RWPE2 (cell line): Measurements from ENCODE around the gene CAPN10.

Source experiments
- ATAC-seq: fragments of 200-7000 bp; cut with Tn5 transposase; 3 replicates; pipeline ENCODE4 v1.9.1; 2021; ENCODE audit warnings: low read depth
- DNase-seq: peaks from one replicate; pipeline ENCODE4 v3.0.0-alpha.2; 2020; ENCODE audit warnings: low spot score
- H3K27ac ChIP-seq: fragments of 450-650 bp; 2 replicates; pipeline ENCODE4 v1.5.1; 2017; ENCODE audit warnings: mild to moderate bottlenecking; ENCODE audit not compliant: poor library complexity, severe bottlenecking
- H3K27me3 ChIP-seq: fragments of 250-450 bp; sonication (Bioruptor Pico); 2 replicates; pipeline ENCODE4 v1.5.1; 2021; ENCODE audit warnings: mild to moderate bottlenecking, moderate library complexity; ENCODE audit not compliant: insufficient read depth, poor library complexity, severe bottlenecking
- H3K36me3 ChIP-seq: fragments of 250-450 bp; sonication (Bioruptor Pico); 2 replicates; pipeline ENCODE4 v1.5.1; 2020; ENCODE audit warnings: low read depth, mild to moderate bottlenecking, moderate library complexity
- H3K4me1 ChIP-seq: fragments of 250-450 bp; sonication (Bioruptor Pico); 2 replicates; pipeline ENCODE4 v1.5.1; 2021; ENCODE audit warnings: mild to moderate bottlenecking, moderate library complexity; ENCODE audit not compliant: insufficient read depth, poor library complexity, severe bottlenecking
- H3K4me3 ChIP-seq: fragments of 250-450 bp; sonication (Bioruptor Pico); 2 replicates; pipeline ENCODE4 v1.5.1; 2021; ENCODE audit warnings: mild to moderate bottlenecking, moderate library complexity; ENCODE audit not compliant: severe bottlenecking
- H3K9me3 ChIP-seq: fragments of 250-450 bp; sonication (Bioruptor Pico); 2 replicates; pipeline ENCODE4 v1.5.1; 2021; ENCODE audit warnings: mild to moderate bottlenecking, moderate library complexity; ENCODE audit not compliant: severe bottlenecking
- CTCF ChIP-seq: fragments of 450-650 bp; IDR thresholded peaks from one replicate; pipeline ENCODE4 v1.5.1; 2017; ENCODE audit warnings: mild to moderate bottlenecking, moderate library complexity; ENCODE audit not compliant: poor library complexity, severe bottlenecking

Gene CAPN10

GRCh38 chr2:240602266-240603050 lies 15.9 kb downstream of the CAPN10 start:
- Histone ChIP-seq H3K27ac (no peak overlapping the region), H3K36me3 (no peaks in the 10 kb centered on the region), H3K27me3 (no peaks in the 10 kb centered on the region), H3K4me1 (no peaks in the 10 kb centered on the region), H3K4me3 (no peak overlapping the region), H3K9me3 (no peaks in the 10 kb centered on the region)
- ATAC-seq (no peak), DNase-seq (peak; percentile 38)
- no peak for TF ChIP-seq CTCF

GRCh38 chr2:240603081-240603835 lies 16.7 kb downstream of the CAPN10 start:
- Histone ChIP-seq H3K36me3 (no peaks in the 10 kb centered on the region), H3K27ac (no peak overlapping the region), H3K4me3 (no peak overlapping the region), H3K27me3 (no peaks in the 10 kb centered on the region), H3K4me1 (no peaks in the 10 kb centered on the region), H3K9me3 (no peaks in the 10 kb centered on the region)
- DNase-seq (peak; percentile 31), ATAC-seq (no peak)
- TF ChIP-seq CTCF, result no peak

- DNase-seq (peak; percentile 46), ATAC-seq (no peak)
- Histone ChIP-seq H3K4me1 (no peaks in the 10 kb centered on the region), H3K27ac (no peak overlapping the region), H3K27me3 (no peaks in the 10 kb centered on the region), H3K4me3 (no peak overlapping the region), H3K36me3 (no peaks in the 10 kb centered on the region), H3K9me3 (no peaks in the 10 kb centered on the region)
- TF ChIP-seq CTCF, result no peak
These were observed 17.3 kb downstream of the CAPN10 start for GRCh38 chr2:240603846-240604245.

DNA sequence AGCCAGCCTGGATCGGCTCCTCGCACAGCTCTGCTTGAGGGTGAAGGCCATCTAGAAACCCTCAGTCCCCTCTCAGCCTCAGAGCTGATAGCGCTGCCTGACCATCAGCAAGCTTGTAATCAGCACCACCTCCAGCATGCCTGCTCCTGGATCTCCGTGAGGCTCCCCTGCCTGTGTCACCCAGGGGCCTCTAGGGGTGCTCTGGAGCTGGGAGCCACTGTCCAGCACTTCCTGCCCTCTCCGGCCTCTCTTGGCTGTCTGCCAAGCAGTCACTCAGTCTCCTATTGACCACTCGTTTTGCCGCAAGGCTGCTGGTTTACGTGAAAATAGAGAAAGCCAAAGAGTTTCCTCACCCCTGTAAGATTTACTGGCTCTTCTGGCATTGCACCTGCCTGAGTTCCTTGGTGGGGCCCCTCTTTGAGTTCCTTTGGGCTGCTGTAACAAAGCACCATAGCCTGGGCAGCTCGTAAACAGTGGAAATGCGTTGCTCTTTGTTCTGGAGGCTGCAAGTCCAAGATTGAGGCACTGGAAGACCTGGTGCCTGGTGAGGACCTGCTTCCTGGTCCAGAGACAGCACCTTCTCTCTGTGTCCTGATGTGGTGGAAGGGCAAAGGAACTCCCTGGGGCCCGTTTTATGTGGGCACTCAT lies 17.9 kb downstream of the CAPN10 start:
- no peaks in the 10 kb centered on the region for H3K36me3 ChIP-seq
- ATAC-seq (peak; percentile 34; the same call in 1 of the 3 replicates), DNase-seq (peak; percentile 55)
- no peak overlapping the region for H3K27ac ChIP-seq
- H3K27me3 ChIP-seq, result no peaks in the 10 kb centered on the region
- H3K9me3 ChIP-seq, result no peaks in the 10 kb centered on the region
- H3K4me1 ChIP-seq, result no peaks in the 10 kb centered on the region
- peak; percentile 30 for TF ChIP-seq CTCF
- H3K4me3 ChIP-seq, result no peak overlapping the region
